ENCODE results near the gene RBM28. TPM values are rescaled to one million over a fixed set of nuclear protein-coding genes. Genes with fewer than 3 reads are reported as not detected.

RBM28 gene
- total and polyA plus RNA-seq, 7 donors = 22.8 to 45.0 (median 28.8) TPM

GRCh38 chr7:128385988-128386925 is 42.5 kb upstream of the RBM28 start:
- ATAC-seq (no peak), DNase-seq (no peak)
- peaks cover 25% of the 10 kb centered on the region for H3K4me1 ChIP-seq
- intact Hi-C loops (cut with DNase I) = loop anchor here in 1 of 2 donors (2.0 kb wide), 1 partner anchor 37 kb away; no protein-coding TSS in a partner anchor
- 88 to 94% (median 89%) methylated on average over 4 of the region's 4 CpGs for WGBS, 3 donors
- H3K4me3 ChIP-seq = no peak overlapping the region
- no peaks in the 10 kb centered on the region for H3K9me3 ChIP-seq
- H3K36me3 ChIP-seq (ENCODE audit: insufficient read depth in 1 of 2, low read depth in 1 of 2) = no peaks in the 10 kb centered on the region
- H3K27me3 ChIP-seq (ENCODE audit: insufficient read depth in 3 of 3, low read length in 2 of 3) = no peaks in the 10 kb centered on the region
- no peak for TF ChIP-seq CTCF (IDR thresholded peaks at IDR 0.05)
- H3K27ac ChIP-seq = no peak overlapping the region

GRCh38 chr7:128384726-128385125 is 41.0 kb upstream of the RBM28 start:
- DNase-seq (no peak), ATAC-seq (no peak)
- 79 to 85% (median 81%) methylated on average over 7 of the region's 7 CpGs for WGBS, 3 donors
- H3K36me3 ChIP-seq (ENCODE audit: insufficient read depth in 1 of 2, low read depth in 1 of 2) = no peaks in the 10 kb centered on the region
- no peak overlapping the region for H3K4me3 ChIP-seq
- no peak for TF ChIP-seq CTCF (IDR thresholded peaks at IDR 0.05)
- no peaks in the 10 kb centered on the region for H3K9me3 ChIP-seq
- H3K4me1 ChIP-seq = peaks cover 34% of the 10 kb centered on the region
- H3K27me3 ChIP-seq (ENCODE audit: insufficient read depth in 3 of 3, low read length in 2 of 3) = no peaks in the 10 kb centered on the region
- intact Hi-C loops (cut with DNase I) = no loop called here
- no peak overlapping the region for H3K27ac ChIP-seq

- H3K27me3 ChIP-seq (ENCODE audit: insufficient read depth in 3 of 3, low read length in 2 of 3) = no peaks in the 10 kb centered on the region
- H3K9me3 ChIP-seq = no peaks in the 10 kb centered on the region
- intact Hi-C loops (cut with DNase I) = no loop called here
- peaks cover 44% of the 10 kb centered on the region for H3K4me1 ChIP-seq
- TF ChIP-seq CTCF (IDR thresholded peaks at IDR 0.05) = no peak
- ATAC-seq (peak; percentile 61 to 75 (median 64)), DNase-seq (no peak)
- peak overlapping the region; percentile 55 for H3K27ac ChIP-seq
- H3K4me3 ChIP-seq = no peak overlapping the region
- no peaks in the 10 kb centered on the region for H3K36me3 ChIP-seq (ENCODE audit: insufficient read depth in 1 of 2, low read depth in 1 of 2)
- 26 to 51% (median 42%) methylated on average over 3 of the region's 3 CpGs for WGBS, 3 donors
These were observed 40.1 kb upstream of the RBM28 start for GRCh38 chr7:128383776-128384175.

GRCh38 chr7:128381161-128381821 is 37.6 kb upstream of the RBM28 start:
- Histone ChIP-seq H3K9me3 (no peaks in the 10 kb centered on the region), H3K4me1 (peaks cover 36% of the 10 kb centered on the region), H3K4me3 (no peak overlapping the region), H3K27me3 (ENCODE audit: insufficient read depth in 3 of 3, low read length in 2 of 3) (no peaks in the 10 kb centered on the region), H3K27ac (peak overlapping the region; percentile 55), H3K36me3 (ENCODE audit: insufficient read depth in 1 of 2, low read depth in 1 of 2) (no peaks in the 10 kb centered on the region)
- peak; percentile 33 for TF ChIP-seq CTCF (IDR thresholded peaks at IDR 0.05)
- DNase-seq (peak in 1 of 2 donors; percentile 73), ATAC-seq (peak in 1 of 4 donors; percentile 29)
- intact Hi-C loops (cut with DNase I) = no loop called here
- WGBS, 3 donors = 70 to 77% (median 71%) methylated on average over 19 of the region's 19 CpGs
